Pancreas (tissue), 10 donors: Measurements from ENCODE around the gene TBP. TPM values are rescaled to one million over a fixed set of nuclear protein-coding genes. Genes with fewer than 3 reads are reported as not detected.

Experiments used
- ATAC-seq, 4 donors: fragments of 200-7000 bp; cut with Tn5 transposase; one replicate each; pipeline versions ENCODE4 v1.8.0 to v1.9.1; 2020; ENCODE audit warnings: mild to moderate bottlenecking in 4 of 4, moderate library complexity in 4 of 4
- DNase-seq, 6 donors: peaks; one replicate each; pipeline ENCODE4 v3.0.0-alpha.2; 2020
- FAIRE-seq: peaks from 2 replicates; lab custom pipeline; 2012; peaks lifted over from hg19 to GRCh38; lab: Jason Lieb, UNC
- H3K27ac ChIP-seq, 4 donors: fragments of 200-600 bp; sonication (generic); 1 replicate in 3 of 4; 2 replicates in 1 of 4; pipeline versions ENCODE4 v1.5.0 to v1.8.0; 2020
- H3K27me3 ChIP-seq, 4 donors: fragments of 200-600 bp; one replicate each; pipeline ENCODE4 v1.8.0; 2021
- H3K36me3 ChIP-seq, 3 donors: fragments of 200-600 bp; sonication (generic) in 1 of 3; one replicate each; pipeline versions ENCODE4 v1.5.0 to v1.8.0; 2020 to 2021
- H3K4me1 ChIP-seq, 3 donors: fragments of 200-600 bp; one replicate each; pipeline ENCODE4 v1.8.0; 2021
- H3K4me3 ChIP-seq, 4 donors: fragments of 200-600 bp; sonication (generic) in 2 of 4; one replicate each; pipeline versions ENCODE4 v1.5.0 to v1.8.0; 2020 to 2021
- H3K9me3 ChIP-seq, 4 donors: fragments of 200-600 bp; one replicate each; pipeline ENCODE4 v1.8.0; 2021
- CTCF ChIP-seq, 4 donors: fragments of 200-600 bp; sonication (generic) in 3 of 4; IDR thresholded peaks; one replicate each; pipeline versions ENCODE4 v1.5.0 to v1.8.0; 2021; ENCODE audit warnings: antibody characterized with exemption in 4 of 4
- WGBS, 2 donors: extraction: QIAGEN DNeasy Blood & Tissue Kit; methylation state at CpG; one replicate each; pipeline ENCODE4 v1.1.7; 2013; 5-methylcytosine and 5-hydroxymethylcytosine counted together
- intact Hi-C, 3 donors: fragments of 100-400 bp; cut with DNase I; formaldehyde crosslinking; loops; one replicate each; pipeline versions ENCODE4 v1.11.1 to v1.14.2; 2022
- polyA plus RNA-seq, 2 donors: library from polyadenylated mRNA; stranded (reverse); fragments of 200-250 nt; gene quantifications; one replicate each; pipeline ENCODE4 v1.2.3, GENCODE V29; 2013
- total RNA-seq, 6 donors: library from RNA; stranded (reverse); fragmentation: NEBNext Ultra II Directional in 4 of 6; extraction: Animal tissue kit (Norgen Biotek cat#: 25700) in 4 of 6; gene quantifications; one replicate each; pipeline versions ENCODE4 v1.2.1 to v1.2.4, GENCODE V29; 2021 to 2023
- donor health status: healthy with polysubstance abuse.
- donor health status: DM: no; HTN: no; CAD: no; lungs with moderate emphysema.
- donor health status: DM: no; HTN: no; CAD: no.
- donor health status: control.
- donor health status: control.
- donor health status: Bipolar disorder and iron deficiency.
- donor health status: DM: yes; HTN: yes; CAD: no.
- donor health status: DM: no; HTN: no; CAD: no.
- donor health status: DM: no; HTN: no; CAD: no.
- donor health status: DM: yes; HTN: yes; CAD: no.

The TBP gene
- total and polyA plus RNA-seq, 8 donors, result 4.5 to 17.3 (median 6.6) TPM

- TF ChIP-seq CTCF (IDR thresholded peaks at IDR 0.05), result no peak
- WGBS, 2 donors, result 74 to 75% methylated on average over 4 of the region's 4 CpGs
- Histone ChIP-seq H3K4me3 (no peak overlapping the region), H3K36me3 (peaks cover 0 to 23% (median 4%) of the 10 kb centered on the region in 3 donors), H3K27ac (no peak overlapping the region), H3K27me3 (no peaks in the 10 kb centered on the region), H3K4me1 (no peaks in the 10 kb centered on the region), H3K9me3 (no peaks in the 10 kb centered on the region)
- no peak for ATAC-seq
- DNase-seq, result no peak
- FAIRE-seq, result no peak
- intact Hi-C loops, result no loop called here
These were observed 7.4 kb downstream of the TBP start for GRCh38 chr6:170561555-170561954.

GRCh38 chr6:170564936-170565530, 10.9 kb downstream of the TBP start:
- Histone ChIP-seq H3K27me3 (no peaks in the 10 kb centered on the region), H3K9me3 (no peaks in the 10 kb centered on the region), H3K4me3 (no peak overlapping the region), H3K27ac (no peak overlapping the region), H3K4me1 (no peaks in the 10 kb centered on the region), H3K36me3 (peaks cover 0 to 35% (median 6%) of the 10 kb centered on the region in 3 donors)
- no peak for DNase-seq
- WGBS, 2 donors, result 97 to 98% methylated on average over 7 to 8 of the region's 8 CpGs
- no peak for TF ChIP-seq CTCF (IDR thresholded peaks at IDR 0.05)
- no peak for ATAC-seq
- intact Hi-C loops, result no loop called here
- no peak for FAIRE-seq

GRCh38 chr6:170572704-170573466, 18.7 kb downstream of the TBP start:
- Histone ChIP-seq H3K27ac (no peak overlapping the region), H3K9me3 (no peaks in the 10 kb centered on the region), H3K4me3 (no peak overlapping the region), H3K27me3 (no peaks in the 10 kb centered on the region), H3K36me3 (peaks cover 0 to 30% (median 15%) of the 10 kb centered on the region in 3 donors), H3K4me1 (no peaks in the 10 kb centered on the region)
- no peak for TF ChIP-seq CTCF (IDR thresholded peaks at IDR 0.05)
- 45 to 62% methylated on average over 2 of the region's 2 CpGs for whole genome bisulfite sequencing, 2 donors
- DNase-seq, result no peak
- intact Hi-C loops, result no loop called here
- FAIRE-seq, result no peak
- no peak for ATAC-seq

GRCh38 chr6:170575250-170575649, 21.1 kb downstream of the TBP start:
- FAIRE-seq (no peak), DNase-seq (no peak), ATAC-seq (no peak)
- no peak for TF ChIP-seq CTCF (IDR thresholded peaks at IDR 0.05)
- intact Hi-C loops, result no loop called here
- Histone ChIP-seq H3K4me1 (no peaks in the 10 kb centered on the region), H3K36me3 (peaks cover 0 to 33% (median 10%) of the 10 kb centered on the region in 3 donors), H3K9me3 (no peaks in the 10 kb centered on the region), H3K4me3 (no peak overlapping the region), H3K27me3 (no peaks in the 10 kb centered on the region), H3K27ac (no peak overlapping the region)
- 89 to 94% methylated on average over 1 of the region's 1 CpG for WGBS, 2 donors

- H3K4me1 ChIP-seq, result peaks cover 0 to 7% (median 0%) of the 10 kb centered on the region in 3 donors
- H3K36me3 ChIP-seq, result peaks cover 0 to 26% (median 0%) of the 10 kb centered on the region in 3 donors
- intact Hi-C loops, result no loop called here
- ATAC-seq (no peak), DNase-seq (no peak), FAIRE-seq (no peak)
- H3K27me3 ChIP-seq, result no peaks in the 10 kb centered on the region
- no peak for TF ChIP-seq CTCF (IDR thresholded peaks at IDR 0.05)
- no peaks in the 10 kb centered on the region for H3K9me3 ChIP-seq
- H3K27ac ChIP-seq, result no peak overlapping the region
- no peak overlapping the region for H3K4me3 ChIP-seq
These were observed 24.7 kb downstream of the TBP start for GRCh38 chr6:170578909-170579308.
